ENCODE measurements around the gene FBXO38. TPM values are rescaled to one million over a fixed set of nuclear protein-coding genes. Genes with fewer than 3 reads are reported as not detected.

The FBXO38 gene
- total RNA-seq, 1 donor from 2014 or later = 64.6 TPM

DNA sequence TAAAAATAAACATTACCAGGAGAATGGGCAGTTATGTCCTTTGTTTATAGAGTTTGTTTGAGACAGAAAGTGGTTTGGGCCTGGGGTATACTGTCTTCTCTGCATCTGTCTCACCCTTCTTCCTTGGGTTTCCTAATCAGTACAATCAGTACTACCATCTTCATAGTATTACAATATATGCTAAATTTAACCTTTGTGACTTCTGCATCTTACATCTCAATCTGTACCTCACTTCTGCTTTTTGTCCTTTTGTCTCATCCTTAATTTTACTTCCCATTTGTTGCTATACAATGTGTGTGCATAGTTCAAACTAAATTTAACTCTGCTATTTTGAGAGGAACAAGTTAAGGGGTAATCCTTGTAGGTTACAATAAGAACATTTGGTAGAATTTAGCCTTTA is 19.6 kb downstream of the FBXO38 start:
- Mint-ChIP-seq H3K9me3 (no peaks in the 10 kb centered on the region), H3K27ac (no peak overlapping the region), H3K4me1 (no peaks in the 10 kb centered on the region), H3K36me3 (peaks cover 11% of the 10 kb centered on the region), H3K4me3 (no peak overlapping the region), H3K27me3 (ENCODE audit: insufficient read depth, low read depth) (no peaks in the 10 kb centered on the region)
- no peak overlapping the region for H3K4me2 ChIP-seq
- TF ChIP-seq EZH2 (IDR thresholded peaks at IDR 0.05) = no peak
- no peak for TF ChIP-seq EZH2phosphoT487 (IDR thresholded peaks at IDR 0.05)
- TF ChIP-seq, protein P1, sequence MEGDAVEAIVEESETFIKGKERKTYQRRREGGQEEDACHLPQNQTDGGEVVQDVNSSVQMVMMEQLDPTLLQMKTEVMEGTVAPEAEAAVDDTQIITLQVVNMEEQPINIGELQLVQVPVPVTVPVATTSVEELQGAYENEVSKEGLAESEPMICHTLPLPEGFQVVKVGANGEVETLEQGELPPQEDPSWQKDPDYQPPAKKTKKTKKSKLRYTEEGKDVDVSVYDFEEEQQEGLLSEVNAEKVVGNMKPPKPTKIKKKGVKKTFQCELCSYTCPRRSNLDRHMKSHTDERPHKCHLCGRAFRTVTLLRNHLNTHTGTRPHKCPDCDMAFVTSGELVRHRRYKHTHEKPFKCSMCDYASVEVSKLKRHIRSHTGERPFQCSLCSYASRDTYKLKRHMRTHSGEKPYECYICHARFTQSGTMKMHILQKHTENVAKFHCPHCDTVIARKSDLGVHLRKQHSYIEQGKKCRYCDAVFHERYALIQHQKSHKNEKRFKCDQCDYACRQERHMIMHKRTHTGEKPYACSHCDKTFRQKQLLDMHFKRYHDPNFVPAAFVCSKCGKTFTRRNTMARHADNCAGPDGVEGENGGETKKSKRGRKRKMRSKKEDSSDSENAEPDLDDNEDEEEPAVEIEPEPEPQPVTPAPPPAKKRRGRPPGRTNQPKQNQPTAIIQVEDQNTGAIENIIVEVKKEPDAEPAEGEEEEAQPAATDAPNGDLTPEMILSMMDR (IDR thresholded peaks at IDR 0.05) = no peak
- no peak for DNase-seq (ENCODE audit: low spot score)
- H2AFZ ChIP-seq (replicated peaks) = no peak overlapping the region
- peaks cover 6% of the 10 kb centered on the region for H3K79me2 ChIP-seq (ENCODE audit: low read depth)
- peaks cover 15% of the 10 kb centered on the region for H4K20me1 ChIP-seq (ENCODE audit: low read depth)
- no peaks in the 10 kb centered on the region for H3F3A ChIP-seq (ENCODE audit: low read depth)
- H3K4me1 ChIP-seq = peaks cover 14% of the 10 kb centered on the region
- no peaks in the 10 kb centered on the region for H3K9me3 ChIP-seq (ENCODE audit: low read depth)
- no peak overlapping the region for H3K27ac ChIP-seq
- no peaks in the 10 kb centered on the region for H3K27me3 ChIP-seq
- no peak overlapping the region for H3K4me3 ChIP-seq
- peaks cover 26% of the 10 kb centered on the region for H3K36me3 ChIP-seq
- H3K9ac ChIP-seq = no peak overlapping the region

DNA sequence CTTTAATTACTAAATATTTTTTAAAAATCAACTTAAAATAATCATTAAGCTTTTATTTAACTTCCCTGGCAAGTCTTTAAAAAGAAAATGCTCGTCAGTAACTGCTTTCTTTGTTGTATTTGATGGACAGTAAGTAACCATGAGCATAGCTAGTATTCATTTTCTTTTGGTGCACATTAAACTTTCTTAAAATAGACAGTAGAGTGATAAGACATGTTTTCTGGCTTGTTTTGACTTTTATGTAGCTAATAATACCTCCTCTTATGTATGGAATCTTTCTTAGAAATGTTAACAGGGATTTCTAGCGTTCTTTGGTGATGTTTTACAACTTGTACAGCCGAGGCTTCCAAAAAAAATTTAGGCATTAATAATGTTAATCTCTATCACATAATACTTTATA is 22.6 kb downstream of the FBXO38 start:
- H3K9me3 Mint-ChIP-seq = no peaks in the 10 kb centered on the region
- H3K79me2 ChIP-seq (ENCODE audit: low read depth) = no peaks in the 10 kb centered on the region
- peaks cover 4% of the 10 kb centered on the region for H4K20me1 ChIP-seq (ENCODE audit: low read depth)
- H3K4me3 Mint-ChIP-seq = no peak overlapping the region
- H3K36me3 ChIP-seq = peaks cover 30% of the 10 kb centered on the region
- DNase-seq (ENCODE audit: low spot score) = no peak
- H3K36me3 Mint-ChIP-seq = peaks cover 24% of the 10 kb centered on the region
- H3K9me3 ChIP-seq (ENCODE audit: low read depth) = no peaks in the 10 kb centered on the region
- H2AFZ ChIP-seq (replicated peaks) = no peak overlapping the region
- H3K9ac ChIP-seq = no peak overlapping the region
- H3K27ac Mint-ChIP-seq = no peak overlapping the region
- TF ChIP-seq, protein P1 (IDR thresholded peaks at IDR 0.05) = no peak
- TF ChIP-seq EZH2 (IDR thresholded peaks at IDR 0.05) (no peak), EZH2phosphoT487 (IDR thresholded peaks at IDR 0.05) (no peak)
- H3K4me1 Mint-ChIP-seq = no peaks in the 10 kb centered on the region
- H3K27ac ChIP-seq = no peak overlapping the region
- H3K4me3 ChIP-seq = no peak overlapping the region
- no peaks in the 10 kb centered on the region for H3K4me1 ChIP-seq
- H3F3A ChIP-seq (ENCODE audit: low read depth) = no peaks in the 10 kb centered on the region
- H3K27me3 ChIP-seq = no peaks in the 10 kb centered on the region
- H3K27me3 Mint-ChIP-seq (ENCODE audit: insufficient read depth, low read depth) = no peaks in the 10 kb centered on the region
- no peak overlapping the region for H3K4me2 ChIP-seq

DNA sequence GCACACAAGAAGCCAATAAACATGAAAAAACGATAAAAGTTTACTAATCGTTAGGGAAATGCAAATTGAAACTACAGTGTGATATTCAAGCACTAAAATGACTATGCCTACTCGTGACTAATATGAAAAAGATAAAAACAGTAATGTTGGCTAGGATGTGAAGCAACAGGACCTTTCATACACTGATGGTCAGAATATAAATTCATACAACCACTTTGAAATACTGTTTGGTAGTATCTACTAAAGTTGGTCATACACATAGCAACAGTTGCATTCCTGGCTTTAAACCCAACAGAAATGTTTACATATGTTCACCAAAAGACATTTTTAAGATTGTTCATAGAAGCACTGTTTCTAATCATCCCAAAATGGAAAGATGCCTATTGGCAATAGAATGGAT is 24.3 kb downstream of the FBXO38 start:
- no peak overlapping the region for H3K4me3 ChIP-seq
- H3K4me3 Mint-ChIP-seq = no peak overlapping the region
- TF ChIP-seq, protein P1 (IDR thresholded peaks at IDR 0.05) = no peak
- TF ChIP-seq EZH2 (IDR thresholded peaks at IDR 0.05) = no peak
- TF ChIP-seq EZH2phosphoT487 (IDR thresholded peaks at IDR 0.05) = no peak
- peaks cover 4% of the 10 kb centered on the region for H4K20me1 ChIP-seq (ENCODE audit: low read depth)
- no peaks in the 10 kb centered on the region for H3F3A ChIP-seq (ENCODE audit: low read depth)
- peaks cover 28% of the 10 kb centered on the region for H3K36me3 Mint-ChIP-seq
- no peak overlapping the region for H2AFZ ChIP-seq (replicated peaks)
- no peaks in the 10 kb centered on the region for H3K4me1 Mint-ChIP-seq
- H3K79me2 ChIP-seq (ENCODE audit: low read depth) = no peaks in the 10 kb centered on the region
- H3K27me3 Mint-ChIP-seq (ENCODE audit: insufficient read depth, low read depth) = no peaks in the 10 kb centered on the region
- peaks cover 36% of the 10 kb centered on the region for H3K36me3 ChIP-seq
- no peak overlapping the region for H3K4me2 ChIP-seq
- H3K9me3 ChIP-seq (ENCODE audit: low read depth) = no peaks in the 10 kb centered on the region
- H3K27ac ChIP-seq = no peak overlapping the region
- no peaks in the 10 kb centered on the region for H3K4me1 ChIP-seq
- no peak overlapping the region for H3K9ac ChIP-seq
- no peaks in the 10 kb centered on the region for H3K27me3 ChIP-seq
- H3K9me3 Mint-ChIP-seq = no peaks in the 10 kb centered on the region
- H3K27ac Mint-ChIP-seq = no peak overlapping the region
- no peak for DNase-seq (ENCODE audit: low spot score)
